ENCODE measurements around the gene TOB1.

- TF ChIP-seq CTCF (optimal IDR thresholded peaks at IDR 0.05 in 1 of 3, IDR thresholded peaks at IDR 0.05 in 1 of 3, conservative IDR thresholded peaks at IDR 0.05 in 1 of 3; ENCODE audit: extremely low read depth in 1 of 3, insufficient read depth in 2 of 3, low read length in 3 of 3) = no peak
- TF ChIP-seq EZH2 (IDR thresholded peaks at IDR 0.05; ENCODE audit: low read length) = no peak
Measured at GRCh38 chr17:50818921-50819657, 47.1 kb downstream of the TOB1 start.
